Neural cell (in vitro differentiated cells): Measurements from ENCODE around the gene HDAC9.

Experiments
- CTCF ChIP-seq: fragments of 450-650 bp; IDR thresholded peaks from 2 replicates; pipeline ENCODE4 v1.5.1; 2014; ENCODE audit warnings: antibody characterized with exemption, mild to moderate bottlenecking, moderate library complexity; ENCODE audit not compliant: poor library complexity, severe bottlenecking
- EP300 ChIP-seq: fragments of 450-650 bp; conservative IDR thresholded peaks from 2 replicates; pipeline ENCODE4 v1.6.1; 2014; ENCODE audit warnings: antibody characterized with exemption, mild to moderate bottlenecking, moderate library complexity; ENCODE audit not compliant: poor library complexity, severe bottlenecking
- REST ChIP-seq: IDR thresholded peaks from 2 replicates; pipeline ENCODE4 v1.6.1; 2012; ENCODE audit warnings: borderline replicate concordance
- SMC3 ChIP-seq: fragments of 450-650 bp; conservative IDR thresholded peaks from 2 replicates; pipeline ENCODE4 v1.6.1; 2014; ENCODE audit warnings: antibody characterized with exemption, mild to moderate bottlenecking, moderate library complexity; ENCODE audit not compliant: poor library complexity

GRCh38 chr7:18508443-18509427, 13.2 kb downstream of the HDAC9 start:
- TF ChIP-seq CTCF, result no peak
- TF ChIP-seq REST, result no peak
- no peak for TF ChIP-seq EP300
- TF ChIP-seq SMC3, result no peak
